CD14-positive monocyte (primary cell): ENCODE measurements around the gene ONECUT1. TPM values are rescaled to one million over a fixed set of nuclear protein-coding genes. Genes with fewer than 3 reads are reported as not detected.

Experiments used
- DNase-seq, 3 donors: peaks; one replicate each; pipeline ENCODE4 v3.0.0-alpha.2; 2011 to 2022
- H2AFZ ChIP-seq: 2 replicates; pipeline ENCODE4 v1.6.0; 2012; ENCODE audit warnings: mild to moderate bottlenecking, low read depth, low read length, inconsistent platforms; ENCODE audit not compliant: insufficient read depth, poor library complexity, severe bottlenecking
- H3K27ac ChIP-seq, 2 donors: 1 replicate in 1 of 2; 2 replicates in 1 of 2; pipeline ENCODE4 v1.5.1; 2012 to 2013; ENCODE audit warnings: low read length in 2 of 2, control low read depth in 1 of 2, inconsistent platforms in 1 of 2, low read depth in 1 of 2, mild to moderate bottlenecking in 1 of 2
- H3K27me3 ChIP-seq, 2 donors: one replicate each; pipeline versions ENCODE4 v1.6.0 to v1.6.1; 2011 to 2013; ENCODE audit warnings: low read length in 2 of 2; ENCODE audit not compliant: control insufficient read depth in 2 of 2, insufficient read depth in 2 of 2
- H3K36me3 ChIP-seq, 2 donors: replicated peaks in 1 of 2; 1 replicate in 1 of 2; 2 replicates in 1 of 2; pipeline versions ENCODE4 v1.5.1 to v1.6.1; 2012 to 2013; ENCODE audit warnings: low read length in 2 of 2, control low read depth in 1 of 2, inconsistent platforms in 1 of 2, mild to moderate bottlenecking in 1 of 2; ENCODE audit not compliant: insufficient read depth in 2 of 2, control insufficient read depth in 1 of 2
- H3K4me1 ChIP-seq, 2 donors: 1 replicate in 1 of 2; 2 replicates in 1 of 2; pipeline versions ENCODE4 v1.5.1 to v1.6.1; 2012 to 2013; ENCODE audit warnings: low read length in 2 of 2, control low read depth in 1 of 2, inconsistent platforms in 1 of 2, mild to moderate bottlenecking in 1 of 2, moderate library complexity in 1 of 2; ENCODE audit not compliant: insufficient read depth in 2 of 2, control insufficient read depth in 1 of 2
- H3K4me2 ChIP-seq: replicated peaks from 2 replicates; pipeline ENCODE3; 2012; ENCODE audit warnings: low read length, moderate library complexity, mild to moderate bottlenecking; ENCODE audit not compliant: poor library complexity, severe bottlenecking; ENCODE audit errors: extremely low read depth
- H3K4me3 ChIP-seq, 3 experiments: fragments of 200-600 bp in 1 of 3; sonication (generic) in 1 of 3; replicated peaks in 1 of 3; 1 replicate in 2 of 3; 2 replicates in 1 of 3; pipeline ENCODE4 v1.5.1; 2011 to 2013; ENCODE audit warnings: low read length in 3 of 3, mild to moderate bottlenecking in 3 of 3, control low read depth in 2 of 3, low read depth in 2 of 3, inconsistent platforms in 1 of 3, moderate library complexity in 1 of 3
- H3K79me2 ChIP-seq: 2 replicates; pipeline ENCODE4 v1.6.0; 2012; ENCODE audit warnings: mild to moderate bottlenecking, control low read depth, inconsistent platforms, low read length, moderate library complexity; ENCODE audit not compliant: insufficient read depth
- H3K9ac ChIP-seq: 2 replicates; pipeline ENCODE4 v1.6.0; 2017; ENCODE audit warnings: low read length, mild to moderate bottlenecking; ENCODE audit not compliant: insufficient read depth, poor library complexity, severe bottlenecking
- H3K9me3 ChIP-seq, 2 donors: replicated peaks in 1 of 2; 1 replicate in 1 of 2; 2 replicates in 1 of 2; pipeline versions ENCODE4 v1.5.1 to v1.6.1; 2012 to 2013; ENCODE audit warnings: low read length in 2 of 2, control low read depth in 1 of 2; ENCODE audit not compliant: control insufficient read depth in 1 of 2, insufficient read depth in 1 of 2
- H4K20me1 ChIP-seq: 2 replicates; pipeline ENCODE4 v1.6.0; 2012; ENCODE audit warnings: mild to moderate bottlenecking, low read length, control low read depth, moderate library complexity; ENCODE audit not compliant: insufficient read depth
- H3K27ac Mint-ChIP-seq, 7 donors: one replicate each; pipeline ENCODE4 v1.8.0; 2020; ENCODE audit warnings: mild to moderate bottlenecking in 7 of 7, mixed read lengths in 7 of 7, moderate library complexity in 6 of 7, inconsistent platforms in 2 of 7
- H3K27me3 Mint-ChIP-seq, 3 donors: one replicate each; pipeline ENCODE4 v1.8.0; 2021 to 2022; ENCODE audit warnings: low read depth in 3 of 3, mild to moderate bottlenecking in 3 of 3, mixed read lengths in 3 of 3, moderate library complexity in 3 of 3, inconsistent platforms in 1 of 3
- H3K36me3 Mint-ChIP-seq, 2 donors: one replicate each; pipeline ENCODE4 v1.8.0; 2020; ENCODE audit warnings: mixed read lengths in 2 of 2, inconsistent platforms in 1 of 2, mild to moderate bottlenecking in 1 of 2
- H3K4me1 Mint-ChIP-seq: one replicate; pipeline ENCODE4 v1.8.0; 2020; ENCODE audit warnings: mild to moderate bottlenecking, mixed read lengths
- H3K4me3 Mint-ChIP-seq, 2 donors: one replicate each; pipeline ENCODE4 v1.8.0; 2020; ENCODE audit warnings: mild to moderate bottlenecking in 2 of 2, mixed read lengths in 2 of 2, moderate library complexity in 1 of 2
- H3K9me3 Mint-ChIP-seq, 7 donors: one replicate each; pipeline ENCODE4 v1.8.0; 2020 to 2022; ENCODE audit warnings: mixed read lengths in 7 of 7, mild to moderate bottlenecking in 6 of 7, moderate library complexity in 6 of 7, inconsistent platforms in 2 of 7
- WGBS: methylation state at CpG from one replicate; pipeline ENCODE4 v1.1.5; 2013; ENCODE audit warnings: missing lambda C conversion rate; ENCODE audit not compliant: insufficient coverage; 5-methylcytosine and 5-hydroxymethylcytosine counted together
- intact Hi-C, 2 donors: fragments of 100-400 bp; cut with micrococcal nuclease; formaldehyde crosslinking; loops; one replicate each; pipeline versions ENCODE4 v1.15.0 to v1.15.1; 2023
- polyA plus RNA-seq, 3 donors: library from polyadenylated mRNA; depleted of rRNA in 1 of 3; unstranded in 2 of 3; stranded (reverse) in 1 of 3; fragments of 300-500 nt in 2 of 3; fragments of >200 nt in 1 of 3; fragmentation: Illumina TruSeq in 2 of 3; gene quantifications; 1 replicate in 2 of 3; 2 replicates in 1 of 3; pipeline ENCODE4 v1.2.3, GENCODE V29; 2012 to 2021
- TF ChIP-seq, protein P1 (sequence below): fragments of 200-600 bp; IDR thresholded peaks from one replicate; pipeline ENCODE4 v1.8.0; 2022; ENCODE audit warnings: antibody characterized with exemption, mild to moderate bottlenecking

The ONECUT1 gene
- polyA plus RNA-seq, 3 donors, result not detected

DNA sequence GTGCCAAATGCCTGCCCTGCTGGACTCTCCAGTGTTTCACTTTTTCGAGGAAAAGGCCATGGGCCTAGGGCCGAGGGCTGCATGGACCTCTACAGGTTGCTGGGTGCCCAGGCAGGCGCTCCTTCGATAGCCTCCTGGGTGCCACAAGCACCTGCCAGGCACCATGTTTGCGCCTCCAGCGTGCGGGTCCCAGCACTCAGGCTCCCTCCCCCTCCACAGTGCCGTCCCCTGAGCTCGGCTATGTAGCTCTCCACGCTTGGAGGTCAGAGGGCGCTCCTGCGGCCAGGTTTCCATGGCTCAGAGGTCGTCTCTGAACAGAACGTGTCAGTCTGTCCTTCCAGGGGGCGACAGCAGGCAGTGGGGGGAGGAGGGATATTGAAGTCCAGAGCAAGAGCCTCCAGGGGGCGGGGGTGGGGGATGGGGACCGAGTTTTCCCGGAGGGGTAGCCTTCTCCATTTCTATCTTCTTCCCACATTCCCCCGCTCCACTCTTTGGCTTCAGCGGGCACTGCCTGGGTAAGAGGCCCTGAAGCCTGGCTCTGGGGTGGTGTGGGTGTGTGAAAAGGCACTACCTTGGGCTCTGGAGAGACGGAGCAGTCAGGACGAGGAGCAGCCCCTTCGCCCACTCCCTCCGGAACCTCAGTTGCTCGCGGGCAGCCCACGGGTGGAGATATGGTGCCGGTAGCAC is 3.6 kb downstream of the ONECUT1 start:
- peak overlapping the region in 1 of 2 donors; percentile 76 for H3K4me3 Mint-ChIP-seq
- H3K4me1 Mint-ChIP-seq, result peaks cover 40% of the 10 kb centered on the region
- DNase-seq, result no peak

DNA sequence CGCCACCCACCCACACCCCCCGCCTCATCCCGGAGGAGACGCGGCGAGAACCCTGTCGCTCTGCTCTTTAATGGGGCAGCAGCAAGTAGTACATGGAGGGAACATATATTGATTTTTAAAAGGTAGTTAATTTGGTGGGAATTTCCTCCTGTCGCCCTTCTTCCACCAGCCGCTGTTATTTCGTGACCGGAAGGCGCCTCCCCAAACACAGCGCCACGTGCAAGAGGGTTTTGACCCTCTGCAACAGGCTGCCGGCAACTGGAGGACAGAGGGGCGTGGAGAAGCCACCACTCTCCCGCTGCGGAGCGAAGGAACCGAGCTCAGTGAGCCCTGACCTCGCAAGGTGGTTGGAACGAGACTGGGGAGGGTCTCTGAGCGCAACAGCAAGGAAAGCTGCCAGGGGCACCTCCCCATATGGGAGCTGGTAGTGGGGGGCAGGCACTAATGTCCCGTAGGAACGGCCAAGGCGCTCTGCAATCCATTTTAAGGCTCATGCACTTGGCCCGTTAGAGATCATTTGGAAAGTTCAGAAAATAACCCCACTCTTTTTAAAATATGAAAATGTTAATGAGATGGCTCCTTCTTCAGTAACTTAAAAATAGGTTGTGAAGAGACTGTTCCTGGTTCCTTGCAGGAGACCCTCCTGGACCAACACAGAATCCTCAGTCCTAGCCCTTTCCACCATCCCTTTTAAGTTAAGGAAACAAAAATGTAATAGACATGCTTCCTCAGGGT is 4.3 kb downstream of the ONECUT1 start:
- Mint-ChIP-seq H3K27me3 (peaks cover 85 to 90% (median 89%) of the 10 kb centered on the region in 3 donors), H3K4me3 (peak overlapping the region in 1 of 2 donors; percentile 77), H3K9me3 (peaks cover 0 to 53% (median 21%) of the 10 kb centered on the region in 7 donors), H3K4me1 (peaks cover 43% of the 10 kb centered on the region), H3K27ac (no peak overlapping the region), H3K36me3 (peaks cover 9 to 11% of the 10 kb centered on the region in 2 donors)
- no peak for DNase-seq
- TF ChIP-seq, protein P1, sequence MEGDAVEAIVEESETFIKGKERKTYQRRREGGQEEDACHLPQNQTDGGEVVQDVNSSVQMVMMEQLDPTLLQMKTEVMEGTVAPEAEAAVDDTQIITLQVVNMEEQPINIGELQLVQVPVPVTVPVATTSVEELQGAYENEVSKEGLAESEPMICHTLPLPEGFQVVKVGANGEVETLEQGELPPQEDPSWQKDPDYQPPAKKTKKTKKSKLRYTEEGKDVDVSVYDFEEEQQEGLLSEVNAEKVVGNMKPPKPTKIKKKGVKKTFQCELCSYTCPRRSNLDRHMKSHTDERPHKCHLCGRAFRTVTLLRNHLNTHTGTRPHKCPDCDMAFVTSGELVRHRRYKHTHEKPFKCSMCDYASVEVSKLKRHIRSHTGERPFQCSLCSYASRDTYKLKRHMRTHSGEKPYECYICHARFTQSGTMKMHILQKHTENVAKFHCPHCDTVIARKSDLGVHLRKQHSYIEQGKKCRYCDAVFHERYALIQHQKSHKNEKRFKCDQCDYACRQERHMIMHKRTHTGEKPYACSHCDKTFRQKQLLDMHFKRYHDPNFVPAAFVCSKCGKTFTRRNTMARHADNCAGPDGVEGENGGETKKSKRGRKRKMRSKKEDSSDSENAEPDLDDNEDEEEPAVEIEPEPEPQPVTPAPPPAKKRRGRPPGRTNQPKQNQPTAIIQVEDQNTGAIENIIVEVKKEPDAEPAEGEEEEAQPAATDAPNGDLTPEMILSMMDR, result no peak
- Histone ChIP-seq H3K27me3 (peaks cover 81 to 93% of the 10 kb centered on the region in 2 donors), H3K79me2 (no peaks in the 10 kb centered on the region), H3K4me3 (no peak overlapping the region), H3K9ac (no peak overlapping the region), H3K4me2 (no peak overlapping the region), H3K36me3 (no peaks in the 10 kb centered on the region), H3K27ac (no peak overlapping the region), H3K9me3 (peaks cover 4 to 60% of the 10 kb centered on the region in 2 donors), H4K20me1 (no peaks in the 10 kb centered on the region), H3K4me1 (peaks cover 29 to 42% of the 10 kb centered on the region in 2 donors), H2AFZ (no peak overlapping the region)
- intact Hi-C loops, result no loop called here
- 3% methylated on average over 13 of the region's 27 CpGs for WGBS

More for the DNA sequence above, 3.6 kb downstream of the ONECUT1 start:
- no peak overlapping the region for H3K27ac ChIP-seq
- H3K4me1 ChIP-seq, result peaks cover 27 to 39% of the 10 kb centered on the region in 2 donors
- no peaks in the 10 kb centered on the region for H3K36me3 ChIP-seq
- Mint-ChIP-seq H3K27ac (peak overlapping the region in 1 of 7 donors; percentile 24), H3K27me3 (peaks cover 89 to 94% (median 93%) of the 10 kb centered on the region in 3 donors), H3K9me3 (peaks cover 0 to 60% (median 21%) of the 10 kb centered on the region in 7 donors), H3K36me3 (peaks cover 9 to 11% of the 10 kb centered on the region in 2 donors)
- H3K9ac ChIP-seq, result no peak overlapping the region
- H3K4me3 ChIP-seq, result no peak overlapping the region
- H3K9me3 ChIP-seq, result peaks cover 4 to 62% of the 10 kb centered on the region in 2 donors
- H2AFZ ChIP-seq, result no peak overlapping the region
- no peak overlapping the region for H3K4me2 ChIP-seq
- H3K27me3 ChIP-seq, result peaks cover 87 to 97% of the 10 kb centered on the region in 2 donors
- no peaks in the 10 kb centered on the region for H3K79me2 ChIP-seq
- TF ChIP-seq, protein P1, result no peak
- no peaks in the 10 kb centered on the region for H4K20me1 ChIP-seq
- WGBS, result 8% methylated on average over 21 of the region's 28 CpGs
- intact Hi-C loops, result no loop called here
